Activated B cell treated with CpG ODN at 0.5 μM for 24 hours (primary cell): ENCODE data around the gene RPS6KA5. TPM values are rescaled to one million over a fixed set of nuclear protein-coding genes. Genes with fewer than 3 reads are reported as not detected.

ENCODE experiments used
- ATAC-seq: fragments of 200-7000 bp; cut with Tn5 transposase; one replicate; pipeline ENCODE4 v1.10.0; 2021; ENCODE audit warnings: low read depth, mild to moderate bottlenecking, moderate library complexity
- CTCF ChIA-PET: fragments of 350-600 bp; sonication (Branson Sonifier 250); formaldehyde crosslinking; loops from one replicate; lab custom pipeline; 2021; ENCODE audit warnings: antibody characterized with exemption; lab: Charles Lee
- POLR2A ChIA-PET: fragments of 350-600 bp; sonication (Branson Sonifier 250); formaldehyde crosslinking; loops from one replicate; lab custom pipeline; 2021; ENCODE audit warnings: antibody characterized with exemption; lab: Charles Lee
- DNase-seq: peaks from one replicate; pipeline ENCODE4 v3.0.0; 2022
- H3K27ac Mint-ChIP-seq: one replicate; pipeline ENCODE4 v1.8.0; 2020; ENCODE audit warnings: mixed read lengths
- H3K27me3 Mint-ChIP-seq: one replicate; pipeline ENCODE4 v1.8.0; 2021; ENCODE audit warnings: mixed read lengths
- H3K36me3 Mint-ChIP-seq: one replicate; pipeline ENCODE4 v1.8.0; 2021; ENCODE audit warnings: low read depth, mixed read lengths
- H3K4me1 Mint-ChIP-seq: one replicate; pipeline ENCODE4 v1.8.0; 2021; ENCODE audit warnings: mixed read lengths
- H3K4me3 Mint-ChIP-seq: one replicate; pipeline ENCODE4 v1.8.0; 2020; ENCODE audit warnings: mild to moderate bottlenecking, mixed read lengths
- H3K9me3 Mint-ChIP-seq: one replicate; pipeline ENCODE4 v1.8.0; 2020; ENCODE audit warnings: mixed read lengths
- CTCF ChIP-seq: fragments of 200-600 bp; IDR thresholded peaks from one replicate; pipeline ENCODE4 v1.8.0; 2022; ENCODE audit warnings: antibody characterized with exemption, mild to moderate bottlenecking
- intact Hi-C: fragments of 100-400 bp; cut with micrococcal nuclease; formaldehyde crosslinking; loops from one replicate; pipeline ENCODE4 v1.15.1; 2024
- total RNA-seq: library from RNA; stranded (reverse); gene quantifications from 2 replicates; pipeline ENCODE4 v1.2.3, GENCODE V29; 2022

RPS6KA5 gene
- total RNA-seq, 1 donor from 2014 or later, result 16.3 TPM

- peaks cover 6% of the 10 kb centered on the region for H3K36me3 Mint-ChIP-seq
- peaks cover 61% of the 10 kb centered on the region for H3K4me1 Mint-ChIP-seq
- POLR2A ChIA-PET, result interaction anchor here (0.6 to 2.0 kb wide), 9 partner anchors 9 to 152 kb away, joined by 3 to 17 read pairs (median 4); partner anchors contain the start of gene RPS6KA5
- intact Hi-C loops, result loop anchor here (1.0 to 2.0 kb wide), 3 partner anchors 13 to 38 kb away; partner anchors contain the start of gene RPS6KA5
- CTCF ChIA-PET, result interaction anchor here (1.1 kb wide), 1 partner anchor 10 kb away, joined by 4 read pairs; no protein-coding TSS in a partner anchor
- H3K27ac Mint-ChIP-seq, result peak overlapping the region; percentile 92
- TF ChIP-seq CTCF, result no peak
- H3K27me3 Mint-ChIP-seq, result no peaks in the 10 kb centered on the region
- DNase-seq (no peak), ATAC-seq (peak; percentile 65)
- H3K9me3 Mint-ChIP-seq, result no peaks in the 10 kb centered on the region
- peak overlapping the region; percentile 79 for H3K4me3 Mint-ChIP-seq
These were observed 38.3 kb downstream of the RPS6KA5 start for GRCh38 chr14:91021991-91022621.

GRCh38 chr14:91021115-91021514 is 39.3 kb downstream of the RPS6KA5 start:
- CTCF ChIA-PET, result no interaction called here
- ATAC-seq (no peak), DNase-seq (no peak)
- H3K9me3 Mint-ChIP-seq, result no peaks in the 10 kb centered on the region
- peaks cover 6% of the 10 kb centered on the region for H3K36me3 Mint-ChIP-seq
- H3K4me3 Mint-ChIP-seq, result no peak overlapping the region
- intact Hi-C loops, result no loop called here
- H3K27me3 Mint-ChIP-seq, result no peaks in the 10 kb centered on the region
- POLR2A ChIA-PET, result no interaction called here
- peak overlapping the region; percentile 92 for H3K27ac Mint-ChIP-seq
- H3K4me1 Mint-ChIP-seq, result peaks cover 55% of the 10 kb centered on the region
- no peak for TF ChIP-seq CTCF

- Mint-ChIP-seq H3K4me1 (peaks cover 50% of the 10 kb centered on the region), H3K27ac (no peak overlapping the region)
- intact Hi-C loops, result no loop called here
These were observed 40.8 kb downstream of the RPS6KA5 start for GRCh38 chr14:91019673-91020072.

GRCh38 chr14:91018481-91018880 is 42.0 kb downstream of the RPS6KA5 start:
- H3K27ac Mint-ChIP-seq, result no peak overlapping the region
- TF ChIP-seq CTCF, result no peak
- H3K4me3 Mint-ChIP-seq, result no peak overlapping the region
- no peak for DNase-seq
- POLR2A ChIA-PET, result interaction anchor here (1.5 kb wide), 1 partner anchor 9 kb away, joined by 6 read pairs; no protein-coding TSS in a partner anchor
- CTCF ChIA-PET, result no interaction called here
- H3K9me3 Mint-ChIP-seq, result no peaks in the 10 kb centered on the region
- no peaks in the 10 kb centered on the region for H3K27me3 Mint-ChIP-seq
- intact Hi-C loops, result no loop called here
- ATAC-seq, result no peak
- H3K36me3 Mint-ChIP-seq, result peaks cover 6% of the 10 kb centered on the region
- H3K4me1 Mint-ChIP-seq, result peaks cover 41% of the 10 kb centered on the region

More at GRCh38 chr14:91019673-91020072, 40.8 kb downstream of the RPS6KA5 start:
- ChIA-PET CTCF (no interaction called here), POLR2A (interaction anchor here (1.5 kb wide), 1 partner anchor 10 kb away, joined by 6 read pairs; no protein-coding TSS in a partner anchor)
- DNase-seq (no peak), ATAC-seq (no peak)
- H3K4me3 Mint-ChIP-seq, result no peak overlapping the region
- H3K27me3 Mint-ChIP-seq, result no peaks in the 10 kb centered on the region
- no peaks in the 10 kb centered on the region for H3K9me3 Mint-ChIP-seq
- no peak for TF ChIP-seq CTCF
- peaks cover 6% of the 10 kb centered on the region for H3K36me3 Mint-ChIP-seq

GRCh38 chr14:91016800-91017410 is 43.5 kb downstream of the RPS6KA5 start:
- ATAC-seq (no peak), DNase-seq (no peak)
- no peak overlapping the region for H3K4me3 Mint-ChIP-seq
- H3K4me1 Mint-ChIP-seq, result peaks cover 32% of the 10 kb centered on the region
- H3K36me3 Mint-ChIP-seq, result peaks cover 6% of the 10 kb centered on the region
- intact Hi-C loops, result no loop called here
- POLR2A ChIA-PET, result no interaction called here
- no peaks in the 10 kb centered on the region for H3K27me3 Mint-ChIP-seq
- H3K27ac Mint-ChIP-seq, result no peak overlapping the region
- H3K9me3 Mint-ChIP-seq, result no peaks in the 10 kb centered on the region
- no peak for TF ChIP-seq CTCF
- CTCF ChIA-PET, result no interaction called here
